ENCODE measurements around the gene HOXD9.

The HOXD9 gene

GRCh38 chr2:176111846-176112374 lies 10.6 kb upstream of the HOXD9 start:
- no peak for DNase-seq

DNA sequence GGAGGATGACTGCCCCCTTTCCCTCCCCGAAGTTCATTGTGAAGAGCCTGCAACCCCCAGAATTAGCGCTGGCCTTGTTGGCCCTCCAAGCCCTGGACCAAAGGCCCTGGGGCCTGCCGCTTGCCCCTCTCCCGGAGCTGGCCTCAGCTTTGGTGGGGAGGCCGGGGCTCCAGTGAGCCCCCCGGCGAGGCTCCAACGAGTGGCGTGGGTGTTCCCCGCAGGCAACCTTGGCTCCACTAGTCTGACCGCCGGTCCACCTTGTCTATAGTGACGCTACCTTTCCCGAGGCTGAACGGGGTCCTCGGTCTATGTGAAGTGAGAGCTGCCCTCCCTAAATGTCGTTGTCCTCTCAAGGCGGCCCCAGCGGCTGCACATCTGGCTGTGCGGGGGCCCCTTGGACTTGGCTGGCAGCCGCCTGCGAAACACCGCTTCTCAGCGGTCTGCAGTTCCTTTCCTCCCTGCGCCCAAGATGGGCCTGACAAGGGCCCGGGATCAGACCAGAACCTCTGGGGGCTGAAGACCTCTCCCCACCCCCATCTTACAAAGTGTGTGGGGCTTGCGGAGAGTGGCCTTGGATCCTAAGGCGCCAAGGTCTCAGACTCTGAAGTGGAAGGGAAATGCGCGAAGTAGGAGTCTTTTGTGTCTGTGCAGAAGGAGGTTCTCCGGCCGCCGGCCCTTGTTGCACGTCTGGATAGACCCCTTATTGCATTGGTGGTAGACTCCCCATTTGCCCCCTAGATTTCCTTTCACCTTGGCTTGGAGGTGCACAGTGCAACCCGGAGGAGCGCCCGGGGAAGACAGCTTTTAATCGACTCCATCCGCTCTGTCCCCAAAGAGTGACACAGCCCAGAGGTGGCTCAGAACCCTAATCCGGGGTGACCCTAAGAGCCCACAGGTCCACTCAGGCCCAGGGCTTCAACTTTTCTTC lies 9.9 kb upstream of the HOXD9 start:
- DNase-seq = no peak

- peak; percentile 82 for DNase-seq
These were observed 8.2 kb upstream of the HOXD9 start for GRCh38 chr2:176114120-176114929.

- DNase-seq = no peak
These were observed 7.4 kb upstream of the HOXD9 start for GRCh38 chr2:176114930-176115625.

- DNase-seq = no peak
These were observed 6.4 kb upstream of the HOXD9 start, which contains the start of gene HOXD10 for GRCh38 chr2:176115883-176116813. TSS of gene HOXD10 (plus strand) at chr2:176116778. CDS start at chr2:176116834, 56 bp downstream.

- no peak for DNase-seq
These were observed 5.2 kb upstream of the HOXD9 start for GRCh38 chr2:176117162-176117822.

DNA sequence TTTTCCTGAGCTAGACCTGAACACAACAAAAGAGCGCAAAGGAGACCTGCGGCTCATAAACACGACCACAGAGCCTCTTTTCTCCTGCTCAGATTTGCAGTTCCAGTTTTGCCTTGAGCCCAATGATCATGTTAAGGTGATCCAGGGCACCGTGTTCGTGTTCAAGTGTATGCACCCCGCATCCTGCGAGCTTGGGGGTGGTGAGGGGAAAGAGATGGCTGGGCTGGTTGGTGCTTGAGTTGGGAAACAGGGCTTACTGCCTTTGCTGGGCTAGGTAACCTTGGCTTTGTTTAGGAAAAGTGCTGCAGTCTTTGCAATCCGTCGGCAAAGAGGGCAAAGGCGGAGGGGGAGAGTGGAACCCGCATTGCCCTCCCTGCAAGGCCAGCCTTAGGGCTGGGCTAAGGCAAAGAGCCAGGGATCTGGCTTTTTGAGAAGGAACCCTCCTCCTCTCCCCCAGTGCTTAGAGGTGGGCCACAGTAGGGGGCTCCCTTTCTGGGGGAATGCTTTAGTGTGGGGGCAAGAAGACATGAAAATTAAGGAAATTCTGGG lies 4.6 kb upstream of the HOXD9 start:
- DNase-seq = no peak

DNA sequence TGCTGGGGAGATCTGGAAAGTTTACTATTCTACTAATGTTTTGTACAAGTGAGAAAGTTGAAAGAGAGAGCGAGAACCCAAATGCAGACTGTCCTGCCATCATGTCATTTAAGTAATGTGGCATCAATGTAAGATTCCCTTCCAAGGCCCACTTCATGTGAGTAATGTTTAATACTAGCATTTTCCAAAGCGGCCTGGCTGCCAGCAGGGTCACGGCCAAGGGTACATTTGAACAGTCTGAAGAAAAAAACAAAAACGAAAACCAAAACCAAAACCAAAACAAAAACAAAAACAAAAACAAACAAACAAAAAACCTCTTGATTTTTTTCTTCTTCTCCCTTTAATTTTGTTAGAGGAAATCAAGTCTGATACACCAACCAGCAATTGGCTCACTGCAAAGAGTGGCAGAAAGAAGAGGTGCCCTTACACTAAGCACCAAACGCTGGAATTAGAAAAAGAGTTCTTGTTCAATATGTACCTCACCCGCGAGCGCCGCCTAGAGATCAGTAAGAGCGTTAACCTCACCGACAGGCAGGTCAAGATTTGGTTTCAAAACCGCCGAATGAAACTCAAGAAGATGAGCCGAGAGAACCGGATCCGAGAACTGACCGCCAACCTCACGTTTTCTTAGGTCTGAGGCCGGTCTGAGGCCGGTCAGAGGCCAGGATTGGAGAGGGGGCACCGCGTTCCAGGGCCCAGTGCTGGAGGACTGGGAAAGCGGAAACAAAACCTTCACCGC lies 3.7 kb upstream of the HOXD9 start:
- DNase-seq = no peak

GRCh38 chr2:176120364-176121189 lies 1.9 kb upstream of the HOXD9 start:
- DNase-seq = no peak

- DNase-seq = no peak
These were observed 1.1 kb upstream of the HOXD9 start for GRCh38 chr2:176121190-176122051.

- peak; percentile 57 for DNase-seq
These were observed 352 bp upstream of the HOXD9 start for GRCh38 chr2:176122052-176122682.

DNA sequence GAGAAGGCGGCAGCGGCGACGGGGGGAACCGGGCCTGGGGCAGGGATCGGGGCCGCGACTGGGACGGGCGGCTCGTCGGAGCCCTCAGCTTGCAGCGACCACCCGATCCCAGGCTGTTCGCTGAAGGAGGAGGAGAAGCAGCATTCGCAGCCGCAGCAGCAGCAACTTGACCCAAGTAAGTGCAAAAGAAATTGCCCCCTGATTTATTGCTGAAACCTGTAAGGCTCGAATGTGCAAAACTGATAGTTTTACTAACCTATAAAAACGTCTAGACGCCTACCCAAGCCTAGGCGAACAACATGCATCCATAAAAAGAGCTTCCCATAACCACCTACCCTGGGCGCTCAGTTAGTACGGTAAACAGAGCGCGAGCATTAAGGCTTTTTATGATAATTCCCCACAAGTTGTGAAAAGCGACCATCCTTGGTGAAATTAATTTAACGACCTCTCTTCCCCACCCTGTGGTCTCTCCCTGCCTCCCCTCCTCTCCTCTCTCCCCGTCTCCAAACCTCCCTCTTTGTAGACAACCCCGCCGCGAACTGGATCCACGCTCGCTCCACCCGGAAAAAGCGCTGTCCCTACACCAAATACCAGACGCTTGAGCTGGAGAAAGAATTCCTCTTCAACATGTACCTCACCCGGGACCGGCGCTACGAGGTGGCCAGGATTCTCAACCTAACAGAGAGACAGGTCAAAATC lies 1.0 kb downstream of the HOXD9 start:
- no peak for DNase-seq

DNA sequence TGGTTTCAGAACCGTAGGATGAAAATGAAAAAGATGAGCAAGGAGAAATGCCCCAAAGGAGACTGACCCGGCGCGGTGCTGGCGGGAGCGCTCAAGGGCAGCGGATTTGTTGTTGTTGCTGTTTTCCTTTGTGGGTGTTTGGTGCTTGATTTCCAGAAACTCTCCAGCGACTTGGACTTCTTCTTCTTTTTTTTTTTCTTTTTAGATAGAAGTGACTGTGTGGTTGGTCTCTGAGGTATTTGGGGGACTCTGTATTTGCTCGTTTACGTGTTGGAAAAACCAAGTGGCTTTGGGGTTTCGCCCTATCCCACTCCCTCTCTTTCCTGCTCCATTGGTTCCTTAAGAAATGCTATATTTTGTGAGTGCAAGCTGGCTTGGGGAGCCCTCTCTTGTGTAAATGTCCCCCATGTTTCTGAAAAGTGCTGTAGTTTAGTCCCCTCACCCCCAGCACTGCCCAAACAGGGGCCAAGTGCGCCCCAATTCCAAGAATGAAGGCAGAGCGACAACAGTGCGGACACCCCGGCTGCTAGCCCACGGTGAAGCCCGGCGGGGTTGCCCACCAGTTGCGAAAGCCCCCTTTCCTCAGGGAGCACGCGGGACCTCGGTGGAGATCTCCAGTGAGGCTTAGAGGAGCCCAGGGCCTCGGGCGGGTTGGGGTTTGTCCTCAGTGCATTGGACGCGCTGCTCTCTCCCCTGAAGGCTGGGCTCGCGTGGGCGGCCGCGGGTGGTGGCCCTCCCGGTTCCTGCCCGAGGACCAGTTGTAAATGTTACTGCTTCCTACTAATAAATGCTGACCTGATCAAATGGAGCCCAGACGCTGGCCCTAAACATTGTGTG lies 1.8 kb downstream of the HOXD9 start:
- DNase-seq = no peak

DNA sequence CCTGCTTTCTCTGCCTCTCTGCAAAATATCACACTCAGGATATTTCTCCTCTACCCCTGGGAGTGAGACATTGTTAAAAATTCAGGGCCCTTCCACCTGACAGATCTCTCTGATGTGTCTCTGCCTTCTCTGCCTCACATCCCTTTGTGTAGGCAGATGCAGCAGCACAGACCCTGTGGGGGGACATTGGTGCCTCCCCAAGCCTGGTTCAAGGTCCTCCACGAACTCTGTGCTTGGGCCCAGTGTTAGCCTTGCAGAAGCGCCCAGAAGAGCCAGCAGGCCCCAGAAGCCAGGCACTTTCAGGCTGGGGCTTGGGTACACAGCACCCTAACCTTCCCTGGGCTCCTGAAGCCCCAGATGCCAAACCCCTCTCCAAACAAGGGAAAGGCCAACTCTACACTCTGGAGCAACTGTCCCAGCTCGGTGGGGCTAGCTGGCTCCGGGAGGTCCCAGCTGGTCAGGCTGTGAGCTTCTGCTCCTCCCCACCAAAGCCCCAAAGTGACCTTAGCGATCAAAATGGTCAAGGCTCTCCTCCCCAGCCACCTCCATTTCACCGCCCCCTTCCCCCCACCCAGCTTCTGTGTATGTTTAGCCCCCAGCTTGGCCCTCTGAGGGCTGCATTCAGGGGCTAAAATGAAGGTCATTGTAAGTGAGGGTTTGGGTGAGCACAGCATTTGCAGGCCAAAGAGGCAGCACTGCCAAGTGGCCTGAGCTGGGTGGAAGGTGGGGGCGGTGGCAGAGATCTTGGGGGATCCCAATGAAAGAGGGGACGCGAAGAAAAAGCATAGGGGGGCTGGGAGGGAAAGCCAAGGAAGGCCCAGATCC lies 2.6 kb downstream of the HOXD9 start:
- no peak for DNase-seq

- no peak for DNase-seq
These were observed 3.2 kb downstream of the HOXD9 start for GRCh38 chr2:176125772-176126054.
